HG03469 (cell line): ENCODE results near the gene CTSA.
"Not testable (repeated sequence)": the region's sequence is repeated elsewhere in the genome, so short reads cannot be mapped to it uniquely, and the experiment has no call there.

ENCODE experiments used
- ATAC-seq: cut with Tn5 transposase; IDR thresholded peaks from one replicate; pipeline ENCODE4 v1.9.1; 2021; ENCODE audit warnings: mild to moderate bottlenecking, moderate library complexity, moderate number of reproducible peaks; ENCODE audit not compliant: unreplicated experiment

CTSA gene

DNA sequence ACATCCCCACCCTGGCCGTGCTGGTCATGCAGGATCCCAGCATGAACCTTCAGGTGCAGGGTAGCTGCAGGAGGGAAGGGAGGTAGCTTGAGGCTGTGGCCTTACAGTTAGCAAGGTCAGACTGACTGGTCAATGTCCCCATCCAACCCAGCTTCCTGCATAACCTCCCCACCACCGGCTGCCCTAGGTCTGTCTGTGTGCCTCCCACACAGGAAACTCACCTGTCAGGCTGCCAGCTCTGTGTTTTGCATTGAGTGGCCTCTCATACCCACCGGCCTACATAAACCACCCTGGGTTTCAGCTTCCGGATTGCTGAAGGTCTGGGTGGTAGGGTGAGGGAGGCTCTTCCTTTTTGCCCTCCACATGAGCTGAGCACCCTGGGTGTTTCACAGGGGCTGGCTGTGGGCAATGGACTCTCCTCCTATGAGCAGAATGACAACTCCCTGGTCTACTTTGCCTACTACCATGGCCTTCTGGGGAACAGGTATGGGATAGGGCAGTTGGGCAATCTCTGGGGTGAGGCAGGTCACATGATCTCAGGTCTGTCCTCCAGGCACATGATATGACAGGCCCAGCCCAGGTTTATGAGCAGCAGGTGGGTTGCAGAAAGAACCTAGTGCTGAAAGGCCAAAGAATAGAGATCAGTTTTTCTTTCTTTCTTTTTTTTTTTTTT is 1.8 kb downstream of the CTSA start:
- no peak for ATAC-seq

DNA sequence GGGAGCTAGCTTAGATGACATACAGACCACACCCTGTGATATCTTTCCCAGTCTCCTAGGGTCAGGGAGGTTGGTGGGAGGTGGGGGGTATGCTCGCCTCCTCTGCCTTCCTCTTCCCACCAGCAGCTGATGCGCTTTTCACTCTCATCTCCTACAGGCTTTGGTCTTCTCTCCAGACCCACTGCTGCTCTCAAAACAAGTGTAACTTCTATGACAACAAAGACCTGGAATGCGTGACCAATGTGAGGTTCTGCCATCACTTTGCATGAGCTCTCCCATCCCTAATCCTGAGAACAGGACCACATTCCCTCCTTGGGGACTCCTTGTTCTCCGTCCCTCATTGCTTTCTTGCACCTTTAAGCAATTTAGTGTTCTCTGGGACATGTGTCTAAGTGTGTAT is 2.7 kb downstream of the CTSA start:
- ATAC-seq = no peak

DNA sequence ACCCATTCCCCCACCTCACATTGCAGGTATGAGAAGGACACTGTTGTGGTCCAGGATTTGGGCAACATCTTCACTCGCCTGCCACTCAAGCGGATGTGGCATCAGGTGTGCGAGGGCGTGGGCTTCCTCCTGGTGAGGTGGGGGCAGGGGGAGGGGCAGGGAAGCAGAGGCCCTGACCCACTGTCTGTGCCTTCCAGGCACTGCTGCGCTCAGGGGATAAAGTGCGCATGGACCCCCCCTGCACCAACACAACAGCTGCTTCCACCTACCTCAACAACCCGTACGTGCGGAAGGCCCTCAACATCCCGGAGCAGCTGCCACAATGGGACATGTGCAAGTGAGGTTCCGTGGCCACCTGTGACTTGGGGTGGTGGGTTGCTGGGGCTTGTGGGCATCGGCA is 3.7 kb downstream of the CTSA start:
- ATAC-seq = no peak

DNA sequence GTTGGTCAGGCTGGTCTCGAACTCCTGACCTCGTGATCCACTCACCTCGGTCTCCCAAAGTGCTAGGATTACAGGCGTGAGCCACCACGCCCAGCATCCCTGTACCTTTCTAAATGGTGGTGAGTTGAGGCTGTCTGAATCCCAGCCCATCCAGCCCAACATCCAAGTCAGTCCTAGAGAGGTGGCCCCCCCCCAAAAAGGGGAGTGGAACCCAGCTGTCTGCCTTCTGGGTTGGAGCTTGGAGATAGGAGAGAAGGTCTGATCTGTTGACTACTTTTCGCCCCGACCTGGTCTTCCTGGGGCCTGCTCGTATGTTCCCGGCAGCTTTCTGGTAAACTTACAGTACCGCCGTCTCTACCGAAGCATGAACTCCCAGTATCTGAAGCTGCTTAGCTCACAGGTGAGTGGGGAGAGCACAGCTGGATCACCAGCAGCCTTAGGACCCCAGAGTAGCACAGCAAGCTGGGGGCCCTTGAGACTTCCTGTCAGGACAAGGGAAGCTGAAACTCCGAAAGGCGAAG is 5.6 kb downstream of the CTSA start:
- ATAC-seq = no peak

DNA sequence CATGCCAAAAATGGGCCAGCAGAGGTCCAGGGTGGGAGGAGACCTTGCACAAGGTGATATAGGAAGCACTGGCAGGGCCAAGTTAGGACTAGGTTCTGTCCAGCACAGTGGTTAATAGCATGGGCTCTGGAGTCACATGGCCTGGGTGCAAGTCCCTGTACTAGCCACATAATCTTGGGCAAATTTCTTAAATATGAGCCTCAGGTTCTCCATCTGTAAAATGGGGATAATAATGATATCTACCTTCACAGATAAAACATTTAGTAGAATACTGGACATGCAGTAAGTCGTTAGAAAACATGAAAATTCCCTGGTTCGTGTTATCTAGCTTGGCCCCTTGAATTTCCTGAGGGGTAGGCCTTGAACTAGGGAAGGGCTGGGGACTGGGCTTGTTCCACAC is 6.2 kb downstream of the CTSA start:
- no peak for ATAC-seq

DNA sequence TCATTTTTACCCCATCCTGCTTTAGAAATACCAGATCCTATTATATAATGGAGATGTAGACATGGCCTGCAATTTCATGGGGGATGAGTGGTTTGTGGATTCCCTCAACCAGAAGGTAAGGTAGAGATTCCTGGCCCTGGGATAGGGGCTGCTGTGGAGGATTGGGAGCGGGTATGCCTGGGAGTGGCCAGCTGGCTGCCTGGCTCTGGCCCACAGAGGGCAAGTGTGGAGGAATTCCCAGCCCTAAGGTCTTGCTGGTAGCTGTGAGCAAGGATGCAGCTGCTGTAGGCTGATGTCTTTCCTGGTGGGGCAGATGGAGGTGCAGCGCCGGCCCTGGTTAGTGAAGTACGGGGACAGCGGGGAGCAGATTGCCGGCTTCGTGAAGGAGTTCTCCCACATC is 6.6 kb downstream of the CTSA start:
- no peak for ATAC-seq

DNA sequence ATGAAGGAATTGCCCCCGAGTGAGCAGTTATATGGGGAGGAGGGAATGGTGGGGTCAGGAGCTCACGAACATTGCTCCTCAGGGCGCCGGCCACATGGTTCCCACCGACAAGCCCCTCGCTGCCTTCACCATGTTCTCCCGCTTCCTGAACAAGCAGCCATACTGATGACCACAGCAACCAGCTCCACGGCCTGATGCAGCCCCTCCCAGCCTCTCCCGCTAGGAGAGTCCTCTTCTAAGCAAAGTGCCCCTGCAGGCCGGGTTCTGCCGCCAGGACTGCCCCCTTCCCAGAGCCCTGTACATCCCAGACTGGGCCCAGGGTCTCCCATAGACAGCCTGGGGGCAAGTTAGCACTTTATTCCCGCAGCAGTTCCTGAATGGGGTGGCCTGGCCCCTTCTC is 7.2 kb downstream of the CTSA start:
- ATAC-seq = no peak

DNA sequence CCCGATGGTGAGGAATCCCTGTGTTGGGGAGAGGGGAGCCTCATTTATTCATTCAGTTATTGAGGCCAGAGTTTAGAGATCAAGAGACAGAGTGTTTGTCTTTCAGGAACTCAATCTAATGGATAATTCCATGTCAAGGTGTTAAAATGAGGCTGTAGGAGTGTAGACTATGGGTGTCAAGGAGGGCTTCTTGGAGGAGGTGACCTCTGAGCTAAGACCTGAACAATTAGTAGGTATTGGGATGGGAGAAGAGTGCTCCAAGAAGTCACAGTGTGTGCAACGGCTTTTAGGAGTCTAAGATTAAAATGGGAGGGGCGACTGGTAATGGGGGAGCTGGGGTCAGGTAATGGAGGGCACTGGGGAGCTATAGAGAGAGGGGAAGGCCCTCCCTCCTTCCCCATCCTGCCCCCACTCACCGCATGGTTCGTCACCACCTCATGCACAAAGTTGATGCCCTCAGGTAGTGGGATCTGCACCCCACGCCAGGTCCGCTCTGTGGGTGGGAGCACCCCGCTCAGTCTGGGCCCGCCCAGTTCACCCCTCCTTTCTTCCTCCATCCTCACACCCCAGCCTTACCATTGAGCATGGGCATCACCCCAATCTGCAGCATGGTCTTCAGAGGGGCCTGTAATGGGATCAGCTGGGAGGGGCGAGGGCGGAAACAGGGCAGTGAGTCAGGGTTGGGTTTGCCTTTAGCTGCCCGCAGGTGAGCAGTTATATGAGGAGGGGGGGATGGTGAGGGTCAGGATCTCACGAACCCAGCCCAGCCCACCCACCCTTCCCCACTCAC is 8.1 kb downstream of the CTSA start:
- no peak for ATAC-seq

DNA sequence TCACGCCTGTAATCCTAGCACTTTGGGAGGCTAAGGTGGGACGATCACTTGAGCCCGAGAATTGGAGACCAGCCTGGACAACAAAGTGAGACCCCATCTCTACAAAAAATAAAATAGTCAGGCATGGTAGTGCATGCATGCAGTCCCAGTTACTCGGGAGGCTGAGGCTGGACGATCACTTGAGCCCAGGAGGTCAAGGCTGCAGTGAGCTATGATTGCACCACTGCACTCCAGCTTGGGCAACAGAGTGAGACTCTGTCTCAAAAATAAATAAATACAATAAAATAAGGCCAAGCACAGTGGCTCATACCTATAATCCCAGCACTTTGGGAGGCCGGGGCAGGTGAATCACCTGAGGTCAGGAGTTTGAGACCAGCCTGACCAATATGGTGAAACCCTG is 10.2 kb downstream of the CTSA start:
- not testable (repeated sequence) for ATAC-seq

DNA sequence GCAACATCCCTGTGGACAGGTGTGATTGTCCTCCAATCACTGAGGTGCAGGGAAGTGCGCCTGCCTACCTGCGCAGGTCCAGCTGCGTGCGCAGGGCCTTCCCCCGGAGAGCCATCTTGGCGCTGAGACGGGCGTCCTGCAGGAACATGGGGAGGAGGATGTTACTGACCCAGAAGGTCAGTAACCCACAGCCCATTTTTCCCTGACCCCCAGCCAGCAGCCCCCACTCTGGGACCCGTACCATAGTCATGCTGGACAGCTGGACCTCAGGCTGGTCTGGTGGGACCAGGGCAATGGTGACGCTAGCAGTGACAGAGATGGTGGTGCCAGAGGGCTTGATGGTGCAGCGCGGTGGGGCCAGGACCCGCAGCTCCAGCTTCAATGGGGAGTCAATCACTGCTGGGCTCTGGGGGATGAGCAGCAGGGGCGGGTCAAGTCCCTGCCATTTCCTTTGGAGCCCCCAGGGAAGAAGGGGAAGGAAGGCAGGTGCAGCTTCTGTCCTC is 11.1 kb downstream of the CTSA start:
- ATAC-seq = no peak

DNA sequence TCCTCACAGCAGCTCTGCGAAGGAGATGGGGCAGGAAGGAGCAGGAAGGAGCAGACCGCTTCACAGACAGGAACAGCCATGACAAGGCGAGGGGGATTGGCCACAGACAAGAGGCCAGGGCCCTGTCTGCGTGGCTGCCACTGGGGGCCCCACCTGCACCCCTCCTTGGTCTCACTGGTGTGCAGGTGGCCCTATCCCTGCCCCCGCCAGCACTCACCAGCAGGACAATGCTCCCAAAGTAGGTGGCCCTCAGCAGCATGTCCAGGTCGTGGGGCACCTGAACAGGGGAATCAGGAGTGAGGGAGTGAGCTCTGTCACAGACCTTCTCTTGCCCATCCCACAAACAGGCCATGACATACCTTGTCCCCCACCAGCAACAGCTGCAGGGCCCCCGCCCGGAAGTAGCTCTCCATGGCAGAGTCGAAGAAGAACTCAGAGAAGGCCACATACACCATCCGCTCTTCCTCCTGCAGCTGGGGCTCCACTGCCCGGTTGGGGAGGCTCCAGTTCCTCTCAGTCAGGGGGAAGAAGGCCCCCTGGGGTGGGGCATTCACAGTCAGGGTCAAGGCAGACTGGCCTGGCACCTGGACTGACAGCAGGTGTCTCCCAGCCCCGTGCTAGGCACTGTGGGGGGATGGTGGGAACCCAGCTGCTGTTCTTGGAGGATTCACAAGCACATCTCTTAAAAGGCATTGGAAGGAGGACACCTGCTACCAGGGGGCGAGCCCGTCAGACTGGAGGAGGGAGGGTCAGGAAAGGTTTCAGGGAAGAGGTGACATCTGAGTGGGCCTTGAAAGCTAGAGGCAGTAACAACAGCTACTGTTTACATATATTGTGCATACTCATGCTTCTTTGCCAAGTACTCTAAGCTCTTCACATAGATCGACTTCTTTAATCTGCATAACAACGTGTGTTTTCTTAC is 13.7 kb downstream of the CTSA start:
- ATAC-seq = no peak

DNA sequence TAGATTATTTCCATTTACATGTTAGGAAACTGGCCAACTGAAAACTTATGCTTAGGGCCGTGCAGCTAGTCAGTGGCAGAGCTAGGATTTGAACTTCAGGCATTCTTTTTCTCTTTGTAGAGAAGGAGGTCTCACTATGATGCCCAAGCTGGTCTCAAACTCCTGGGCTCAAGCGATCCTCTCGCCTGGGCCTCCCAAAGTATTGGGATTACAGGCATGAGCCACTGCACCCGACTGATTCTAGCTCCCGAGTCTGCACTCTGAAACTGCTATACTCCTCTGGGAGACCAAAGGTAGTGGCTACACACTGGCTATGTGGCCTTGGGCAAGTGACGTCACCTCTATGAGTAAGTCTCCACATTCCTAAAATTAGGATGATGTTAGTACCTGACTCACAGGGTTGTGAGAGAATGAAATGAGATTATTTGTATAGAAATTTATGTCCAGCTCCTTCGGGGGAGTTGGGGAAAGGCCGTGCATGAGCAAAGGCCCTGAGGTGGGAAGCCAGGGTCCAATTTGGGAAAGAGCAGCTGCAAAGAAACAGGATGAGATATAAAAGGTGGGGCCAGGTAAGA is 14.5 kb downstream of the CTSA start:
- no peak for ATAC-seq

DNA sequence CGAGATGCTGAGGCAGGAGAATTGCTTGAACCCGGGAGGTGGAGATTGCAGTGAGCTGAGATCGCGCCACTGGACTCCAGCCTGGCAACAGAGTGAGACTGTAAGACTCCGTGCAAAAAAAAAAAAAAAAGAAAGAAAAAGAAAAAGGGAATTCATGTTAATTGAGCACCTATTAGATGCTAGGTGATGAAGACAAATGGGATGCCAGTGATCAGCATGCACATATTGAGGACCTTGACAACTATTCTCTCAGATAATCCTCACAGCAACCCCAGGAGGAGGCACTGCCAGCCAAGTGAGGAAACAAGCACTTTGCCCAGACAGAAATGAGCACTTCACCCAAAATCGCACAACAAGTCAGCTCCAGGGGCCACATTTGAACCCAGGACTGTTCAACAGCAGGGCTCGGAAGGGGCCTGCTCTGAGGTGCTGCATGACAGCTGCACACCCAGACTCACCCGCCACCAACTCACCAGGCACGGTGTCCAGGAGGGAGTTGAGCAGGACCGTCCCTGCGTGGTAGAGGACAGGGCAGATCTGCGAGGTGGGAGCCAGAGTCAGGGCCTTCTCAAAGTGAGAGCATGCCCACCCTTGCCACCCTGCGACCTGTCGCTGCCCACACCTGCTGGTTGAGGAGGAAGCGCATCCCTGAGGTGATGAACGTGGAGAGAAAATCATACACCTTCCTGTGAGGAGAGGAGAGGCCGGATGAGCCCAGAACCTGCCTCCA is 16.2 kb downstream of the CTSA start:
- no peak for ATAC-seq

DNA sequence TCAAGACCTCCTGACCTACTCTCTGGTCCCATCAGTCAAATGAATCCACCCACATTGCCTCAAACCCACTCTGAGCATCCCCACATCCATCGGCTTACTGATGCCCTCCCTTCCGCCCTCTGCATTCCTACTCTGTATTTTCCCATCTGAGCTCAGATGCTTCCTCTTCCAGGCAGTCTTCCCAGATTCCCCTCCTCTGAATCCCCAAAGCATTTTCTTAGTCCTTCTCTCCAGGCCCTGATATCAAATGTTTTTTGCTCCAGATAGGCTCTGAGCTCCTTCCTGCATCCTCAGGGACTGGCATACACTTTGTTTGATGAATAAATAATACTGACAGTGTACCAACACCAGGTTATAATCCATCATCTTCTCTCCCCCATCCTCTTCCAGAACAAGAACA is 16.9 kb downstream of the CTSA start:
- no peak for ATAC-seq

DNA sequence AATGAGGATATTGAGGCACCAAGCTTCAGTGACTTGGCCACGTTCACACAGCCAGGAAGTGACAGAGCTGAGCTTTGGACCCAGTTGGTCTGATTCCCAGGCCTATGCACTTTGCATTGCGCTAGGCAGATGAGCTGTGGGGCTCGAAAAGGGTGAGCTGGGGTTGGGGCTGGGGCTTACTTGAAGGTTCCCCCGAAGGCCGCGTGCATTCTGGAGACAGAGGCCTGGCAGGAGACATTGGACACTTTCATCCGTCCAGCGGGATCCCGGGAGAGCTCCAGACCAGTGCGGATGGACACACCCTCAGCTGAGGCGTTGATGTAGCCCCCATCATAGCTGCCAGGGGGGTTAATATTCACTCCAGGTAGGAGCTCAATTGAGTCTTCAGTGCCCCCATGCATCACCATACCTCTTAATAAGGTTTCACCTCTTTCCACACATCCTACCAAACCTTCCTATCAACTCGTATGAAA is 18.2 kb downstream of the CTSA start:
- ATAC-seq = no peak

DNA sequence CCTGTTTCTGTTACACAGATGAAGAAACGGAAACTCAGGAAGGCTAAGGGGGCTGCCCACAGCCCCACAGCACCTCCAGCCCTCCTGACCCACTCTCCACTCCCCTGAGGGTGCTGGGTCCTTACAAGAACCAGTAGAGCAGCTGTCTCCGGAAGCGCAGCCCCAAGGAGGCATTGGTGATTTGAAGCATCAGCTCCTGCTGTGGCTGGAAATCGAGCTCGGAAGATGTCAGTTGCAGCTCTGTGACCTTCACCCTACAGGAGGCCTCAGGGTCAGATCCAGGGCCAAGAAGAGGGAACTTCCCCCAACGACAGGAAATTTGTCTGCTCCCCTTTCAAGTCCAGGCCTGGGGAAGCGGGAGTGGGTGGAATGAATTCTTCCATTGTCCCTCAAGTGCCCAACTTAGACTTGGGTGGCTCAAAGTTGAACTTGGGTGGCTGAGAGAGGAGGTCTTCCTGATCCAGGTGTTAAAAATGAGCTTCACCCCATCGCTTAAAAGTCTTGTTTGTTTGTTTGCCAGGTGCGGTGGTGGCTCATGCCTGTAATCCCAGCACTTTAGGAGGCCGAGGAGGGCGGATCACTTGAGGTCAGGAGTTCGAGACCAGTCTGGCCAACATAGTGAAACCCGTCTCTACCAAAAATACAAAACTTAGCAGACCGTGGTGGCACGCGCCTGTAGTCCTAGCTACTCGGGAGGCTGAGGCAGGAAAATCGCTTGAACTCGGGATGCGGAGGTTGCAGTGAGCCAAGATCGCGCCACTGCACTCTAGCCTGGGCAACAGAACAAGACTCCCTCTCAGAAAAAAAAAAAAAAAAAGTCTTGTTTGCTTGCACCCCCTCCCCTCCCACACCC is 18.9 kb downstream of the CTSA start:
- ATAC-seq = no peak

DNA sequence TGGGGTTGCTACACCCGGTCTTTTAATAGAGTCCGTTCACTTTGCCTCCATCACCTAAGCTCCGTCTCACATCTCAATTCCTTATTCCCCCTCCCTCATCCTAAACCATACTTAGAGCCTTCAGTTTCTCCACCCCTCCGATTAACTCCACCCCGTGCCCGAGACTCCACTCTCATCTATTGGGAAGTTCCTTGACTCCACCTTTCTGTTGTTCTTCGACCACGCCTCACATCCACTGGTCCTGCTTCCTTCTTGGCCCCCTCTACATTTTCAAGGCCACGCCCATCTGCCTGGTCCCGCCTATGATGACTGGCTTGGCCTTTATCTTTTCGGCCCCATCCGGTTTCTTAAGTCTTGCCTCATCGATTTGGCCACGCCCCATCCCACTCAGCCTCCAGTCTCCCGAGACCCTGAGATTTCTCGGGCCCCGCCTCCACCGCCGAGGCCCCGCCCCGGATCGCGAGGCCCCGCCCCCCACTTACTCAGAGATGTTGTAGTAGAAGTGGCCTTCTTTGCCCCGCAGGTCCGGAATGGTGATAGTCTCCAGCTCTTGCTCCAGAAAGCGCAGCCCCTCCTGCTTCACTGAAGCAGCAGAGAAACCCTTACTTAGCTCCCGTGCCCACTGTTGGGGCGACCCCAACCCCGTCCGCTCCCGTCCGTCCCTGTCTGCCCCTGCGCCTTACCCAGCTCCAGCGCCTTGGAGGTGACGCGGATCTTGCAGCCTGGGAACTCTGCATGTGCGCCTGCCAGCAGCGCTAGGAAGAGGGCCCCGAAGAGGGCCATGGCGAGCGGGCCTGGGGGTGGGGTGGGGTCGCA is 19.7 kb downstream of the CTSA start:
- peak; percentile 75 for ATAC-seq
